Parathyroid adenoma (tissue), 2 donors: ENCODE data around the gene TRPV4.
"Not testable (repeated sequence)": the region's sequence is repeated elsewhere in the genome, so short reads cannot be mapped to it uniquely, and the experiment has no call there.

Experiments
- H2AFZ ChIP-seq: fragments of 300-600 bp; sonication (generic); one replicate; pipeline ENCODE4 v1.7.0; 2017; ENCODE audit warnings: antibody characterized with exemption, mild to moderate bottlenecking
- H3K27ac ChIP-seq: fragments of 300-600 bp; sonication (generic); one replicate; pipeline ENCODE4 v1.7.0; 2017
- H3K27me3 ChIP-seq: fragments of 300-600 bp; sonication (generic); one replicate; pipeline ENCODE4 v1.7.0; 2017; ENCODE audit warnings: low read length; ENCODE audit not compliant: control insufficient read depth, insufficient read depth
- H3K36me3 ChIP-seq: fragments of 300-600 bp; sonication (generic); one replicate; pipeline ENCODE4 v1.7.0; 2017; ENCODE audit warnings: low read length; ENCODE audit not compliant: control insufficient read depth, insufficient read depth
- H3K4me1 ChIP-seq: fragments of 300-600 bp; sonication (generic); one replicate; pipeline ENCODE4 v1.7.0; 2017; ENCODE audit warnings: control low read depth
- H3K4me2 ChIP-seq: fragments of 300-600 bp; sonication (generic); one replicate; pipeline ENCODE4 v1.7.0; 2017; ENCODE audit warnings: low read length
- H3K4me3 ChIP-seq: fragments of 300-600 bp; sonication (generic); one replicate; pipeline ENCODE4 v1.7.0; 2017; ENCODE audit warnings: low read depth, low read length
- H3K79me2 ChIP-seq: fragments of 300-600 bp; sonication (generic); one replicate; pipeline ENCODE4 v1.7.0; 2017; ENCODE audit warnings: control low read depth
- H3K9ac ChIP-seq: fragments of 300-600 bp; sonication (generic); one replicate; pipeline ENCODE4 v1.7.0; 2017; ENCODE audit warnings: mild to moderate bottlenecking
- H3K9me3 ChIP-seq: fragments of 300-600 bp; sonication (generic); one replicate; pipeline ENCODE4 v1.7.0; 2017; ENCODE audit warnings: low read length; ENCODE audit not compliant: control insufficient read depth
- TF ChIP-seq, protein P1 (sequence below): fragments of 300-600 bp; sonication (generic); IDR thresholded peaks from one replicate; pipeline ENCODE4 v1.7.0; 2017; ENCODE audit warnings: antibody characterized with exemption, mild to moderate bottlenecking
- donor health status: primary hyperparathyroidism.

The TRPV4 gene

DNA sequence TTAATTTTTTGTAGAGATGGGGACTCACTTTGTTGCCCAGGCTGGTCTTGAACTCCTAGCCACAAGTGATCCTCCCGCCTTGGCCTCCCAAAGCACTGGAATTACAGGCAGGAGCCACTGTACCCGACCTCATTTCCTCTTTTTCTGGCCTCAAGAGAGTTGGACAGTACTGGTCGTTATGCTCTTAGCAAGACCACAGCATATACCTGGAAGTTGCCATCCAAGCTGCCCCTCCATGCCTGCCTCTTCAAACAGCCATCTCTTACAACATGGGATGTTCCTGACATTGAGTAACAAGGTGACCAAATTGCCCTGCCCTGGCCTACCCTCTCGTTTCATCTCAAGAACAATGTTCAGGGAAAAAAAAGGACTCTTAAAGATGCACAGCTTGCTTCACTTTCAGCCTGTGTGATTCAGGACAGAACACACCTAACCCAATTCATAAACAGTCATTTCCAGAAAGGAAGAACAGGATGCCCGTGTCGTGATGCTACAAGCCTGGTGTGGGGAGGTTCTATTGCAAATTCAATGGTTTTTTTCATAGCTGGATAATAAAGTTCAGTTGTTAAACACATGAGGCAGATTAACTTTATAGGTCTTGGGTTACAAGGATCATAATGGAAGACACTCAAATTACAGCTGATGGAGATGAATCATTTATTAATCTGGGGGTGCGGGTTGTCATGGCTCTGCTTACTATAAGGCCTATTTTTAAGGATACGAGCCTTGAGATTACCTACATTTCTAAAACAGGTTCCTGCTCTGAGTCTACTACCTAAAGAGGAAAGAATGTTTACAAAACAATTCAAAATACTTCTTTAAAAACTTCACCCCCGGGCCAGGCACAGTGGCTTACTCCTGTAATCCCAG is 35.2 kb upstream of the TRPV4 start:
- Histone ChIP-seq H3K9me3 (no peaks in the 10 kb centered on the region), H3K4me1 (peaks cover 6% of the 10 kb centered on the region), H2AFZ (no peak overlapping the region), H3K27ac (no peak overlapping the region), H3K36me3 (no peaks in the 10 kb centered on the region), H3K27me3 (no peaks in the 10 kb centered on the region), H3K4me2 (no peak overlapping the region), H3K4me3 (no peak overlapping the region), H3K79me2 (peaks cover 14% of the 10 kb centered on the region), H3K9ac (no peak overlapping the region)
- TF ChIP-seq, protein P1, sequence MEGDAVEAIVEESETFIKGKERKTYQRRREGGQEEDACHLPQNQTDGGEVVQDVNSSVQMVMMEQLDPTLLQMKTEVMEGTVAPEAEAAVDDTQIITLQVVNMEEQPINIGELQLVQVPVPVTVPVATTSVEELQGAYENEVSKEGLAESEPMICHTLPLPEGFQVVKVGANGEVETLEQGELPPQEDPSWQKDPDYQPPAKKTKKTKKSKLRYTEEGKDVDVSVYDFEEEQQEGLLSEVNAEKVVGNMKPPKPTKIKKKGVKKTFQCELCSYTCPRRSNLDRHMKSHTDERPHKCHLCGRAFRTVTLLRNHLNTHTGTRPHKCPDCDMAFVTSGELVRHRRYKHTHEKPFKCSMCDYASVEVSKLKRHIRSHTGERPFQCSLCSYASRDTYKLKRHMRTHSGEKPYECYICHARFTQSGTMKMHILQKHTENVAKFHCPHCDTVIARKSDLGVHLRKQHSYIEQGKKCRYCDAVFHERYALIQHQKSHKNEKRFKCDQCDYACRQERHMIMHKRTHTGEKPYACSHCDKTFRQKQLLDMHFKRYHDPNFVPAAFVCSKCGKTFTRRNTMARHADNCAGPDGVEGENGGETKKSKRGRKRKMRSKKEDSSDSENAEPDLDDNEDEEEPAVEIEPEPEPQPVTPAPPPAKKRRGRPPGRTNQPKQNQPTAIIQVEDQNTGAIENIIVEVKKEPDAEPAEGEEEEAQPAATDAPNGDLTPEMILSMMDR = no peak

DNA sequence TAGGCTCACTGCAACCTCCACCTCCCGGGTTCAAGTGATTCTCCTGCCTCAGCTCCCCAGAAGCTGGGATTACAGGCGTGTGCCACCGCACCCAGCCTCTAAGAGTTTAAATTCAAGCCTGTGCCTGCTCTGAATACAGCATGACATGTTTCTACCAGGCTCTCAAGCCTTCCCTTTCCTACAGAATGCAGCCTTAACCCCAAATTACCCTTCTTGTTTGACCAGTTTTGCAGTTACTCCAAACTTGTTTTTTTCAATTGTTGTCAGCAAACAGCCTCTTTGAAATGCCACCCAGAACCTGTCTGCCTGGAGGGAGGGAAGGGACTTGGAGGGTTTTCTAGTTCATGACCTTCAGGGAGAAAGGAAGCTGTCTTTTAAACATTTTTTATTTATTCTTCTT is 31.7 kb upstream of the TRPV4 start:
- no peak overlapping the region for H2AFZ ChIP-seq
- no peaks in the 10 kb centered on the region for H3K36me3 ChIP-seq
- no peak overlapping the region for H3K9ac ChIP-seq
- no peaks in the 10 kb centered on the region for H3K4me1 ChIP-seq
- TF ChIP-seq, protein P1 = no peak
- H3K4me2 ChIP-seq = peak overlapping the region; percentile 49
- no peaks in the 10 kb centered on the region for H3K27me3 ChIP-seq
- H3K9me3 ChIP-seq = no peaks in the 10 kb centered on the region
- peak overlapping the region; percentile 40 for H3K4me3 ChIP-seq
- H3K27ac ChIP-seq = no peak overlapping the region
- no peaks in the 10 kb centered on the region for H3K79me2 ChIP-seq

- Histone ChIP-seq H3K4me2 (no peak overlapping the region), H3K9me3 (no peaks in the 10 kb centered on the region), H2AFZ (no peak overlapping the region), H3K4me1 (no peaks in the 10 kb centered on the region), H3K79me2 (no peaks in the 10 kb centered on the region), H3K27me3 (no peaks in the 10 kb centered on the region), H3K27ac (no peak overlapping the region), H3K9ac (no peak overlapping the region), H3K36me3 (no peaks in the 10 kb centered on the region), H3K4me3 (no peak overlapping the region)
- TF ChIP-seq, protein P1 = no peak
Measured at GRCh38 chr12:109863847-109864712, 30.9 kb upstream of the TRPV4 start.

GRCh38 chr12:109862491-109862890 is 29.3 kb upstream of the TRPV4 start:
- H3K79me2 ChIP-seq, H3K4me1 ChIP-seq, H3K36me3 ChIP-seq, H3K9me3 ChIP-seq, H3K27me3 ChIP-seq, H3K4me2 ChIP-seq, H3K4me3 ChIP-seq, H2AFZ ChIP-seq, H3K27ac ChIP-seq, H3K9ac ChIP-seq: not testable (repeated sequence)

DNA sequence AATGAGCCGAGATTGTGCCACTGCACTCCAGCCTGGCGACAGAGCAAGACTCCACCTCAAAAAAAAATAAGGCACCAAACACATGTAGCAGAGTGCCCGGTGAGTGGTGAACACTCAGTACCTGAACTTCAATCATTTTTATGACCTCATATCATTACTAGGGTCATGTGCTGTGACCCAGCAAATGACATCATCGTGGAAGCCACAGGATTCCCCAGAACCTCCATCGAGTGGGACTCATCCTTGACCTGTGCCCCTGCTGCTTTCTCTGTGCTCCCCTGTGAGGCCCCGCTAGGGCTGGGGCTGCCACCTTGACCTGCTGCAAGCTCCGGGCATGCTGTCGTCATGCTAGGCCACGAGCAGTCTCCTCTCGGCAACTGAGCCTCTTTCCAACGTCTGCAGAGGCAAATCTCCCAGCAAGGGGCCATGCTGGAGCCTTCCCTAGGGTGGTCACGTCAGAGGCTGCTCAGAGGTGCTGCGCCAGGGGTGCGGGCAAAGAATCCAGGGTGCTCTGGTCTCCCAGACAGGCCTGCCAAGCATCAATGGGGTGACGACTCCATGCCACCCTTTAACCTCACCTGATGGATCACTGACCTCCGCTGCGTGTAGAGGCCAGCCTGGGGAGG is 28.6 kb upstream of the TRPV4 start:
- no peak overlapping the region for H3K27ac ChIP-seq
- TF ChIP-seq, protein P1 = no peak
- H3K4me2 ChIP-seq = no peak overlapping the region
- no peaks in the 10 kb centered on the region for H3K36me3 ChIP-seq
- no peak overlapping the region for H3K4me3 ChIP-seq
- H3K9ac ChIP-seq = no peak overlapping the region
- no peaks in the 10 kb centered on the region for H3K79me2 ChIP-seq
- H3K9me3 ChIP-seq = no peaks in the 10 kb centered on the region
- H2AFZ ChIP-seq = no peak overlapping the region
- no peaks in the 10 kb centered on the region for H3K4me1 ChIP-seq
- no peaks in the 10 kb centered on the region for H3K27me3 ChIP-seq
